Measurements from ENCODE around the gene CACNB2.
"Not testable (repeated sequence)": the region's sequence is repeated elsewhere in the genome, so short reads cannot be mapped to it uniquely, and the experiment has no call there.

The CACNB2 gene

GRCh38 chr10:18142151-18142550 is 1.9 kb downstream of the CACNB2 start:
- no peak overlapping the region for H3K4me3 ChIP-seq (ENCODE audit: low read length)
- no peak for DNase-seq (ENCODE audit: low read depth, low spot score)

- H3K4me3 ChIP-seq (ENCODE audit: low read length) = no peak overlapping the region
Measured at GRCh38 chr10:18144396-18144795, 4.2 kb downstream of the CACNB2 start.

GRCh38 chr10:18144928-18145327 is 4.7 kb downstream of the CACNB2 start:
- no peak overlapping the region for H3K4me3 ChIP-seq (ENCODE audit: low read length)
- no peak for DNase-seq (ENCODE audit: low read depth, low spot score)

More at GRCh38 chr10:18144396-18144795, 4.2 kb downstream of the CACNB2 start:
- DNase-seq (ENCODE audit: low read depth, low spot score) = no peak

GRCh38 chr10:18145652-18146051 is 5.4 kb downstream of the CACNB2 start:
- H3K4me3 ChIP-seq (ENCODE audit: low read length) = no peak overlapping the region
- no peak for DNase-seq (ENCODE audit: low read depth, low spot score)

- no peak overlapping the region for H3K4me3 ChIP-seq (ENCODE audit: low read length)
- DNase-seq (ENCODE audit: low read depth, low spot score) = no peak
Measured at GRCh38 chr10:18149196-18149800, 9.1 kb downstream of the CACNB2 start.

- DNase-seq (ENCODE audit: low read depth, low spot score) = no peak
Measured at GRCh38 chr10:18151356-18151890, 11.2 kb downstream of the CACNB2 start.

GRCh38 chr10:18153381-18153780 is 13.2 kb downstream of the CACNB2 start:
- H3K4me3 ChIP-seq (ENCODE audit: low read length); DNase-seq (ENCODE audit: low read depth, low spot score): not testable (repeated sequence)

More at GRCh38 chr10:18151356-18151890, 11.2 kb downstream of the CACNB2 start:
- H3K4me3 ChIP-seq (ENCODE audit: low read length) = no peak overlapping the region

- no peak for DNase-seq (ENCODE audit: low read depth, low spot score)
- H3K4me3 ChIP-seq (ENCODE audit: low read length) = no peak overlapping the region
Measured at GRCh38 chr10:18155321-18155720, 15.1 kb downstream of the CACNB2 start.

GRCh38 chr10:18156797-18157196 is 16.6 kb downstream of the CACNB2 start:
- DNase-seq (ENCODE audit: low read depth, low spot score); H3K4me3 ChIP-seq (ENCODE audit: low read length): not testable (repeated sequence)

GRCh38 chr10:18157881-18158280 is 17.7 kb downstream of the CACNB2 start:
- no peak for DNase-seq (ENCODE audit: low read depth, low spot score)
- H3K4me3 ChIP-seq (ENCODE audit: low read length) = no peak overlapping the region

- DNase-seq (ENCODE audit: low read depth, low spot score) = no peak
- no peak overlapping the region for H3K4me3 ChIP-seq (ENCODE audit: low read length)
Measured at GRCh38 chr10:18158773-18159265, 18.6 kb downstream of the CACNB2 start.

GRCh38 chr10:18159557-18159956 is 19.3 kb downstream of the CACNB2 start:
- DNase-seq (ENCODE audit: low read depth, low spot score) = no peak
- H3K4me3 ChIP-seq (ENCODE audit: low read length) = no peak overlapping the region

GRCh38 chr10:18162021-18162627 is 21.9 kb downstream of the CACNB2 start:
- H3K4me3 ChIP-seq (ENCODE audit: low read length) = no peak overlapping the region
- no peak for DNase-seq (ENCODE audit: low read depth, low spot score)

- no peak overlapping the region for H3K4me3 ChIP-seq (ENCODE audit: low read length)
- no peak for DNase-seq (ENCODE audit: low read depth, low spot score)
Measured at GRCh38 chr10:18164093-18164492, 23.9 kb downstream of the CACNB2 start.

GRCh38 chr10:18164748-18165361 is 24.6 kb downstream of the CACNB2 start:
- no peak for DNase-seq (ENCODE audit: low read depth, low spot score)
- H3K4me3 ChIP-seq (ENCODE audit: low read length) = no peak overlapping the region

GRCh38 chr10:18178854-18179483 is 38.7 kb downstream of the CACNB2 start:
- H3K4me3 ChIP-seq (ENCODE audit: low read length) = no peak overlapping the region
- no peak for DNase-seq (ENCODE audit: low read depth, low spot score)

GRCh38 chr10:18179891-18180290 is 39.7 kb downstream of the CACNB2 start:
- no peak for DNase-seq (ENCODE audit: low read depth, low spot score)
- H3K4me3 ChIP-seq (ENCODE audit: low read length) = no peak overlapping the region

- not testable (repeated sequence) for DNase-seq (ENCODE audit: low read depth, low spot score); H3K4me3 ChIP-seq (ENCODE audit: low read length)
Measured at GRCh38 chr10:18181382-18181781, 41.2 kb downstream of the CACNB2 start.

GRCh38 chr10:18185621-18186020 is 45.4 kb downstream of the CACNB2 start:
- no peak overlapping the region for H3K4me3 ChIP-seq (ENCODE audit: low read length)
- no peak for DNase-seq (ENCODE audit: low read depth, low spot score)

- H3K4me3 ChIP-seq (ENCODE audit: low read length) = no peak overlapping the region
- no peak for DNase-seq (ENCODE audit: low read depth, low spot score)
Measured at GRCh38 chr10:18190840-18191239, 50.6 kb downstream of the CACNB2 start.
